ENCODE data around the gene ENPP6.

ENPP6 gene

DNA sequence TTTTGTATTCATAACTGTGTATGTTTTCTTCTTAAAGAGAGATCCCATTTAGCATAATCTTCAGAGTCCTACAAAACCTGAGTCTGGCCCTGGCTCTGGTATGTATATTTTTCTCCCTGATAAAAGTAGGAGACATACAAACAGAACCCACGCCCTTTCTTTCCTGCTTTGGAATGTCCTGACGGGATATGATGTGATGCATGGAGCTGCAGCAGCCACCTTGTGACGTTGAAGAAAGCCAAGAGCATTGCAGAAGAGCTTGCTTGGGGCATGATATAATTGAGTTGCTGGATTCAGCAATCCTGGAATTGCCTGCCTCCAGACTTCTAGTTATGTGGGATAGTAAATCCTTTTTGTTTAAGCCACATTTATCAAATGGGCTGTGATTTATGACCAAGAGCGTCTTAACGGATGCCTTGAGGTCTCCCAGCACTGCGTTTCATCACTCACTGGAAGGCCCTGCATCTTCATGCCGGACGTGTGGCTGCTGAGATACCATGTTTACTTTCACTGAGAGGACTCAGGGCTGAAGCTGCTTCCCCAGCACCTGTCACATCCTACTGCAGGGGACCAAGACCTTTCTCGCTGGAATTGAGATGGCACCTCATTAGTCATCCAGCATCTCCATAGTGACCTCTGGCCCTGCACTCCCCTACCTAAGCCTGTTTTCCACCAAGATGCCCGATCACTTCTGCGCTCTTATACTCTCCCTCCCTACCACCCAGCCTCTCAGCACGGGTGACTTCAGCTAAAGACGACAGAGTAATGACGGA is 107.0 kb downstream of the ENPP6 start:
- no peak for DNase-seq (ENCODE audit: low read depth)
- TF ChIP-seq CTCF (conservative IDR thresholded peaks at IDR 0.05; ENCODE audit: low read length): no peak
- H3K4me3 ChIP-seq (ENCODE audit: low read length): no peak overlapping the region

GRCh38 chr4:184108006-184108501 is 109.6 kb downstream of the ENPP6 start:
- TF ChIP-seq CTCF (conservative IDR thresholded peaks at IDR 0.05; ENCODE audit: low read length): no peak
- DNase-seq (ENCODE audit: low read depth): no peak
- no peak overlapping the region for H3K4me3 ChIP-seq (ENCODE audit: low read length)

- TF ChIP-seq CTCF (conservative IDR thresholded peaks at IDR 0.05; ENCODE audit: low read length): no peak
- H3K4me3 ChIP-seq (ENCODE audit: low read length): no peak overlapping the region
- DNase-seq (ENCODE audit: low read depth): peak; percentile 22
Observed at GRCh38 chr4:184104419-184105101, 113.1 kb downstream of the ENPP6 start.

GRCh38 chr4:184103527-184104264 is 114.0 kb downstream of the ENPP6 start:
- H3K4me3 ChIP-seq (ENCODE audit: low read length): no peak overlapping the region
- DNase-seq (ENCODE audit: low read depth): peak; percentile 18
- TF ChIP-seq CTCF (conservative IDR thresholded peaks at IDR 0.05; ENCODE audit: low read length): no peak; the same call in 1 of the 2 replicates

GRCh38 chr4:184102927-184103326 is 114.7 kb downstream of the ENPP6 start:
- DNase-seq (ENCODE audit: low read depth): no peak
- TF ChIP-seq CTCF (conservative IDR thresholded peaks at IDR 0.05; ENCODE audit: low read length): no peak
- H3K4me3 ChIP-seq (ENCODE audit: low read length): no peak overlapping the region

DNA sequence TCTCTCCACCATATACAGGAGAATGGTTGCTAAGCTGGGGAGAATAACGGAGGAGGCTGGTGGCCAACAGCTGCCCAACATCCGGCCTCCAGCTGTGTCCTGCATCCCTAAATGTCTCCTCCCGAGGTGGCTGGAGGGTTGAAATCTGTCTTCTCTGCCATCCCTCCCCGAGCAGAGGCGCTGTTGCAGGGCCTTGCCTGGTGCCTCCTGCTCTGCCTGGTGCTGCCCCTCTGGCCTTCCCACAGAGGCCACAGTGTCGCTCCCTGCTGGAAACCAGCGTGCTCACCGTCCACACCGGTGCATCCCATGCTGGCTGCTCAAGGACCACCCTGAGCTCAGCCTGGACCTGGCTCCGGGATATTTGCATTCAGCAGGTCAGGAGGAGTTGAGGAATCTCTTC is 115.2 kb downstream of the ENPP6 start:
- no peak overlapping the region for H3K4me3 ChIP-seq (ENCODE audit: low read length)
- no peak for DNase-seq (ENCODE audit: low read depth)
- TF ChIP-seq CTCF (conservative IDR thresholded peaks at IDR 0.05; ENCODE audit: low read length): no peak
